CD14-positive monocyte (primary cell): ENCODE measurements around the gene EXTL1. TPM values are rescaled to one million over a fixed set of nuclear protein-coding genes. Genes with fewer than 3 reads are reported as not detected.

Experiments used
- DNase-seq, 3 donors: peaks; one replicate each; pipeline ENCODE4 v3.0.0-alpha.2; 2011 to 2022
- H2AFZ ChIP-seq: 2 replicates; pipeline ENCODE4 v1.6.0; 2012; ENCODE audit warnings: mild to moderate bottlenecking, low read depth, low read length, inconsistent platforms; ENCODE audit not compliant: insufficient read depth, poor library complexity, severe bottlenecking
- H3K27ac ChIP-seq, 2 donors: 1 replicate in 1 of 2; 2 replicates in 1 of 2; pipeline ENCODE4 v1.5.1; 2012 to 2013; ENCODE audit warnings: low read length in 2 of 2, control low read depth in 1 of 2, inconsistent platforms in 1 of 2, low read depth in 1 of 2, mild to moderate bottlenecking in 1 of 2
- H3K27me3 ChIP-seq, 2 donors: one replicate each; pipeline versions ENCODE4 v1.6.0 to v1.6.1; 2011 to 2013; ENCODE audit warnings: low read length in 2 of 2; ENCODE audit not compliant: control insufficient read depth in 2 of 2, insufficient read depth in 2 of 2
- H3K36me3 ChIP-seq, 2 donors: replicated peaks in 1 of 2; 1 replicate in 1 of 2; 2 replicates in 1 of 2; pipeline versions ENCODE4 v1.5.1 to v1.6.1; 2012 to 2013; ENCODE audit warnings: low read length in 2 of 2, control low read depth in 1 of 2, inconsistent platforms in 1 of 2, mild to moderate bottlenecking in 1 of 2; ENCODE audit not compliant: insufficient read depth in 2 of 2, control insufficient read depth in 1 of 2
- H3K4me1 ChIP-seq, 2 donors: 1 replicate in 1 of 2; 2 replicates in 1 of 2; pipeline versions ENCODE4 v1.5.1 to v1.6.1; 2012 to 2013; ENCODE audit warnings: low read length in 2 of 2, control low read depth in 1 of 2, inconsistent platforms in 1 of 2, mild to moderate bottlenecking in 1 of 2, moderate library complexity in 1 of 2; ENCODE audit not compliant: insufficient read depth in 2 of 2, control insufficient read depth in 1 of 2
- H3K4me2 ChIP-seq: replicated peaks from 2 replicates; pipeline ENCODE3; 2012; ENCODE audit warnings: low read length, moderate library complexity, mild to moderate bottlenecking; ENCODE audit not compliant: poor library complexity, severe bottlenecking; ENCODE audit errors: extremely low read depth
- H3K4me3 ChIP-seq, 3 experiments: fragments of 200-600 bp in 1 of 3; sonication (generic) in 1 of 3; replicated peaks in 1 of 3; 1 replicate in 2 of 3; 2 replicates in 1 of 3; pipeline ENCODE4 v1.5.1; 2011 to 2013; ENCODE audit warnings: low read length in 3 of 3, mild to moderate bottlenecking in 3 of 3, control low read depth in 2 of 3, low read depth in 2 of 3, inconsistent platforms in 1 of 3, moderate library complexity in 1 of 3
- H3K79me2 ChIP-seq: 2 replicates; pipeline ENCODE4 v1.6.0; 2012; ENCODE audit warnings: mild to moderate bottlenecking, control low read depth, inconsistent platforms, low read length, moderate library complexity; ENCODE audit not compliant: insufficient read depth
- H3K9ac ChIP-seq: 2 replicates; pipeline ENCODE4 v1.6.0; 2017; ENCODE audit warnings: low read length, mild to moderate bottlenecking; ENCODE audit not compliant: insufficient read depth, poor library complexity, severe bottlenecking
- H3K9me3 ChIP-seq, 2 donors: replicated peaks in 1 of 2; 1 replicate in 1 of 2; 2 replicates in 1 of 2; pipeline versions ENCODE4 v1.5.1 to v1.6.1; 2012 to 2013; ENCODE audit warnings: low read length in 2 of 2, control low read depth in 1 of 2; ENCODE audit not compliant: control insufficient read depth in 1 of 2, insufficient read depth in 1 of 2
- H4K20me1 ChIP-seq: 2 replicates; pipeline ENCODE4 v1.6.0; 2012; ENCODE audit warnings: mild to moderate bottlenecking, low read length, control low read depth, moderate library complexity; ENCODE audit not compliant: insufficient read depth
- H3K27ac Mint-ChIP-seq, 7 donors: one replicate each; pipeline ENCODE4 v1.8.0; 2020; ENCODE audit warnings: mild to moderate bottlenecking in 7 of 7, mixed read lengths in 7 of 7, moderate library complexity in 6 of 7, inconsistent platforms in 2 of 7
- H3K27me3 Mint-ChIP-seq, 3 donors: one replicate each; pipeline ENCODE4 v1.8.0; 2021 to 2022; ENCODE audit warnings: low read depth in 3 of 3, mild to moderate bottlenecking in 3 of 3, mixed read lengths in 3 of 3, moderate library complexity in 3 of 3, inconsistent platforms in 1 of 3
- H3K36me3 Mint-ChIP-seq, 2 donors: one replicate each; pipeline ENCODE4 v1.8.0; 2020; ENCODE audit warnings: mixed read lengths in 2 of 2, inconsistent platforms in 1 of 2, mild to moderate bottlenecking in 1 of 2
- H3K4me1 Mint-ChIP-seq: one replicate; pipeline ENCODE4 v1.8.0; 2020; ENCODE audit warnings: mild to moderate bottlenecking, mixed read lengths
- H3K4me3 Mint-ChIP-seq, 2 donors: one replicate each; pipeline ENCODE4 v1.8.0; 2020; ENCODE audit warnings: mild to moderate bottlenecking in 2 of 2, mixed read lengths in 2 of 2, moderate library complexity in 1 of 2
- H3K9me3 Mint-ChIP-seq, 7 donors: one replicate each; pipeline ENCODE4 v1.8.0; 2020 to 2022; ENCODE audit warnings: mixed read lengths in 7 of 7, mild to moderate bottlenecking in 6 of 7, moderate library complexity in 6 of 7, inconsistent platforms in 2 of 7
- CTCF ChIP-seq: fragments of 200-600 bp; IDR thresholded peaks from one replicate; pipeline ENCODE4 v1.8.0; 2022; ENCODE audit warnings: antibody characterized with exemption, mild to moderate bottlenecking
- WGBS: methylation state at CpG from one replicate; pipeline ENCODE4 v1.1.5; 2013; ENCODE audit warnings: missing lambda C conversion rate; ENCODE audit not compliant: insufficient coverage; 5-methylcytosine and 5-hydroxymethylcytosine counted together
- intact Hi-C, 2 donors: fragments of 100-400 bp; cut with micrococcal nuclease; formaldehyde crosslinking; loops; one replicate each; pipeline versions ENCODE4 v1.15.0 to v1.15.1; 2023
- polyA plus RNA-seq, 3 donors: library from polyadenylated mRNA; depleted of rRNA in 1 of 3; unstranded in 2 of 3; stranded (reverse) in 1 of 3; fragments of 300-500 nt in 2 of 3; fragments of >200 nt in 1 of 3; fragmentation: Illumina TruSeq in 2 of 3; gene quantifications; 1 replicate in 2 of 3; 2 replicates in 1 of 3; pipeline ENCODE4 v1.2.3, GENCODE V29; 2012 to 2021

The EXTL1 gene
- polyA plus RNA-seq, 3 donors = not detected

- H3K27ac Mint-ChIP-seq = peak overlapping the region in 1 of 7 donors; percentile 58
- no peak overlapping the region for H3K4me2 ChIP-seq
- H3K4me1 Mint-ChIP-seq = peaks cover 29% of the 10 kb centered on the region
Measured at GRCh38 chr1:25987951-25988350, 33.6 kb upstream of the EXTL1 start.

GRCh38 chr1:25989440-25990234 lies 31.9 kb upstream of the EXTL1 start:
- no peak overlapping the region for H3K9ac ChIP-seq
- no peak for TF ChIP-seq CTCF
- peaks cover 25 to 67% of the 10 kb centered on the region in 2 donors for H3K36me3 ChIP-seq
- H3K4me1 ChIP-seq = peaks cover 20 to 21% of the 10 kb centered on the region in 2 donors
- no peaks in the 10 kb centered on the region for H3K27me3 ChIP-seq
- Mint-ChIP-seq H3K9me3 (no peaks in the 10 kb centered on the region), H3K27me3 (peaks cover 0 to 7% (median 0%) of the 10 kb centered on the region in 3 donors), H3K4me3 (peak overlapping the region in 1 of 2 donors; percentile 12), H3K4me1 (peaks cover 29% of the 10 kb centered on the region), H3K36me3 (peaks cover 45 to 50% of the 10 kb centered on the region in 2 donors), H3K27ac (peak overlapping the region in 2 of 7 donors; percentile 30 to 53)
- 92% methylated on average over 5 of the region's 11 CpGs for WGBS
- intact Hi-C loops = no loop called here
- H3K4me3 ChIP-seq = no peak overlapping the region
- H4K20me1 ChIP-seq = peaks cover 10% of the 10 kb centered on the region
- H3K4me2 ChIP-seq = no peak overlapping the region
- DNase-seq = no peak
- no peak overlapping the region for H3K27ac ChIP-seq
- H3K79me2 ChIP-seq = peaks cover 24% of the 10 kb centered on the region
- H2AFZ ChIP-seq = no peak overlapping the region
- no peaks in the 10 kb centered on the region for H3K9me3 ChIP-seq

More at GRCh38 chr1:25987951-25988350, 33.6 kb upstream of the EXTL1 start:
- H3K9ac ChIP-seq = no peak overlapping the region
- H3K27me3 ChIP-seq = no peaks in the 10 kb centered on the region
- H3K27ac ChIP-seq = no peak overlapping the region
- WGBS = 100% methylated on average over 1 of the region's 2 CpGs
- Mint-ChIP-seq H3K4me3 (no peak overlapping the region), H3K27me3 (peaks cover 0 to 2% (median 0%) of the 10 kb centered on the region in 3 donors), H3K36me3 (peaks cover 57 to 58% of the 10 kb centered on the region in 2 donors), H3K9me3 (peaks cover 0 to 1% (median 0%) of the 10 kb centered on the region in 7 donors)
- no peak overlapping the region for H2AFZ ChIP-seq
- no peaks in the 10 kb centered on the region for H3K9me3 ChIP-seq
- peaks cover 40 to 74% of the 10 kb centered on the region in 2 donors for H3K36me3 ChIP-seq
- no peak for TF ChIP-seq CTCF
- H3K4me3 ChIP-seq = no peak overlapping the region
- no peak for DNase-seq
- H3K79me2 ChIP-seq = peaks cover 8% of the 10 kb centered on the region
- H4K20me1 ChIP-seq = peaks cover 10% of the 10 kb centered on the region
- H3K4me1 ChIP-seq = peaks cover 20 to 21% of the 10 kb centered on the region in 2 donors
- intact Hi-C loops = no loop called here
